ENCODE measurements around the gene MAP2K5.

MAP2K5 gene

GRCh38 chr15:67828969-67829646, 286.6 kb downstream of the MAP2K5 start:
- no peak for DNase-seq

GRCh38 chr15:67829647-67830504, 287.4 kb downstream of the MAP2K5 start:
- DNase-seq, result no peak

GRCh38 chr15:67831363-67831762, 288.9 kb downstream of the MAP2K5 start:
- DNase-seq, result no peak

GRCh38 chr15:67832031-67832551, 289.6 kb downstream of the MAP2K5 start:
- DNase-seq, result no peak

- no peak for DNase-seq
Measured at GRCh38 chr15:67832897-67833709, 290.6 kb downstream of the MAP2K5 start.

- peak; percentile 30 for DNase-seq
Measured at GRCh38 chr15:67833710-67834511, 291.4 kb downstream of the MAP2K5 start.

- DNase-seq, result no peak
Measured at GRCh38 chr15:67834581-67835296, 292.2 kb downstream of the MAP2K5 start.

GRCh38 chr15:67835297-67836133, 293.0 kb downstream of the MAP2K5 start:
- DNase-seq, result no peak

GRCh38 chr15:67836134-67836455, 293.6 kb downstream of the MAP2K5 start:
- no peak for DNase-seq

- DNase-seq, result peak; percentile 53
Measured at GRCh38 chr15:67836477-67836876, 294.0 kb downstream of the MAP2K5 start.

GRCh38 chr15:67836955-67837354, 294.5 kb downstream of the MAP2K5 start:
- DNase-seq, result no peak

GRCh38 chr15:67838789-67839332, 296.4 kb downstream of the MAP2K5 start:
- DNase-seq, result no peak

- DNase-seq, result peak; percentile 31
Measured at GRCh38 chr15:67839499-67839928, 297.0 kb downstream of the MAP2K5 start.

GRCh38 chr15:67839929-67840748, 297.6 kb downstream of the MAP2K5 start, which contains the start of gene RNU6-1:
RNU6-1 (minus strand) TSS chr15:67840045.
- peak; percentile 97 for DNase-seq

GRCh38 chr15:67840749-67841512, 298.4 kb downstream of the MAP2K5 start:
- no peak for DNase-seq

- DNase-seq, result no peak
Measured at GRCh38 chr15:67841513-67841762, 298.9 kb downstream of the MAP2K5 start.

GRCh38 chr15:67843092-67843501, 300.6 kb downstream of the MAP2K5 start:
- no peak for DNase-seq

GRCh38 chr15:67843571-67844387, 301.3 kb downstream of the MAP2K5 start:
- DNase-seq, result no peak

Data from activated CD4-positive, alpha-beta T cell treated with anti-CD3 and anti-CD28 coated beads, Interleukin-10, Interleukin-2, amounts not matched to agents 100 ng/mL and 50 ng/mL, durations not matched to agents 16 hours and 8 hours (primary cell).